A673 (cell line): ENCODE measurements around the gene SCCPDH.

Experiments
- EZH2 ChIP-seq: fragments of 200-600 bp; sonication (generic); IDR thresholded peaks from 2 replicates; pipeline ENCODE4 v1.6.1; 2017; ENCODE audit warnings: borderline replicate concordance, low read depth, mild to moderate bottlenecking, mixed read lengths, antibody characterized with exemption, low read length; ENCODE audit not compliant: poor library complexity, severe bottlenecking
- TF ChIP-seq, protein P1 (sequence below): fragments of 300-800, 200-600 bp; sonication (generic); conservative IDR thresholded peaks from 2 replicates; pipeline ENCODE4 v1.5.1; 2017; ENCODE audit warnings: low read depth, mild to moderate bottlenecking, antibody characterized with exemption, low read length, moderate library complexity, mixed read lengths

GRCh38 chr1:246800756-246801155, 76.5 kb downstream of the SCCPDH start:
- TF ChIP-seq, protein P1, sequence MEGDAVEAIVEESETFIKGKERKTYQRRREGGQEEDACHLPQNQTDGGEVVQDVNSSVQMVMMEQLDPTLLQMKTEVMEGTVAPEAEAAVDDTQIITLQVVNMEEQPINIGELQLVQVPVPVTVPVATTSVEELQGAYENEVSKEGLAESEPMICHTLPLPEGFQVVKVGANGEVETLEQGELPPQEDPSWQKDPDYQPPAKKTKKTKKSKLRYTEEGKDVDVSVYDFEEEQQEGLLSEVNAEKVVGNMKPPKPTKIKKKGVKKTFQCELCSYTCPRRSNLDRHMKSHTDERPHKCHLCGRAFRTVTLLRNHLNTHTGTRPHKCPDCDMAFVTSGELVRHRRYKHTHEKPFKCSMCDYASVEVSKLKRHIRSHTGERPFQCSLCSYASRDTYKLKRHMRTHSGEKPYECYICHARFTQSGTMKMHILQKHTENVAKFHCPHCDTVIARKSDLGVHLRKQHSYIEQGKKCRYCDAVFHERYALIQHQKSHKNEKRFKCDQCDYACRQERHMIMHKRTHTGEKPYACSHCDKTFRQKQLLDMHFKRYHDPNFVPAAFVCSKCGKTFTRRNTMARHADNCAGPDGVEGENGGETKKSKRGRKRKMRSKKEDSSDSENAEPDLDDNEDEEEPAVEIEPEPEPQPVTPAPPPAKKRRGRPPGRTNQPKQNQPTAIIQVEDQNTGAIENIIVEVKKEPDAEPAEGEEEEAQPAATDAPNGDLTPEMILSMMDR = no peak
- TF ChIP-seq EZH2 = no peak
